DOHH2 (cell line): ENCODE results near the gene SHPK.

ENCODE experiments used
- EZH2phosphoT487 ChIP-seq: fragments of 200-600 bp; sonication (generic); IDR thresholded peaks from 2 replicates; pipeline ENCODE4 v1.6.1; 2017; ENCODE audit warnings: borderline replicate concordance, mild to moderate bottlenecking, antibody characterized with exemption, low read length, moderate library complexity, mixed read lengths
- TF ChIP-seq, protein P1 (sequence below): fragments of 200-600 bp; sonication (generic); IDR thresholded peaks from one replicate; pipeline ENCODE4 v1.5.1; 2014; ENCODE audit warnings: antibody characterized with exemption, mild to moderate bottlenecking, low read depth, low read length; ENCODE audit not compliant: poor library complexity, severe bottlenecking

GRCh38 chr17:3666516-3666915 is 30.5 kb upstream of the SHPK start:
- TF ChIP-seq, protein P1, sequence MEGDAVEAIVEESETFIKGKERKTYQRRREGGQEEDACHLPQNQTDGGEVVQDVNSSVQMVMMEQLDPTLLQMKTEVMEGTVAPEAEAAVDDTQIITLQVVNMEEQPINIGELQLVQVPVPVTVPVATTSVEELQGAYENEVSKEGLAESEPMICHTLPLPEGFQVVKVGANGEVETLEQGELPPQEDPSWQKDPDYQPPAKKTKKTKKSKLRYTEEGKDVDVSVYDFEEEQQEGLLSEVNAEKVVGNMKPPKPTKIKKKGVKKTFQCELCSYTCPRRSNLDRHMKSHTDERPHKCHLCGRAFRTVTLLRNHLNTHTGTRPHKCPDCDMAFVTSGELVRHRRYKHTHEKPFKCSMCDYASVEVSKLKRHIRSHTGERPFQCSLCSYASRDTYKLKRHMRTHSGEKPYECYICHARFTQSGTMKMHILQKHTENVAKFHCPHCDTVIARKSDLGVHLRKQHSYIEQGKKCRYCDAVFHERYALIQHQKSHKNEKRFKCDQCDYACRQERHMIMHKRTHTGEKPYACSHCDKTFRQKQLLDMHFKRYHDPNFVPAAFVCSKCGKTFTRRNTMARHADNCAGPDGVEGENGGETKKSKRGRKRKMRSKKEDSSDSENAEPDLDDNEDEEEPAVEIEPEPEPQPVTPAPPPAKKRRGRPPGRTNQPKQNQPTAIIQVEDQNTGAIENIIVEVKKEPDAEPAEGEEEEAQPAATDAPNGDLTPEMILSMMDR, result no peak
- no peak for TF ChIP-seq EZH2phosphoT487
